ENCODE measurements around the gene KRTAP9-7.

Gene KRTAP9-7

GRCh38 chr17:41322094-41322902 is 46.8 kb downstream of the KRTAP9-7 start:
- no peak for DNase-seq (ENCODE audit: low read depth)

DNA sequence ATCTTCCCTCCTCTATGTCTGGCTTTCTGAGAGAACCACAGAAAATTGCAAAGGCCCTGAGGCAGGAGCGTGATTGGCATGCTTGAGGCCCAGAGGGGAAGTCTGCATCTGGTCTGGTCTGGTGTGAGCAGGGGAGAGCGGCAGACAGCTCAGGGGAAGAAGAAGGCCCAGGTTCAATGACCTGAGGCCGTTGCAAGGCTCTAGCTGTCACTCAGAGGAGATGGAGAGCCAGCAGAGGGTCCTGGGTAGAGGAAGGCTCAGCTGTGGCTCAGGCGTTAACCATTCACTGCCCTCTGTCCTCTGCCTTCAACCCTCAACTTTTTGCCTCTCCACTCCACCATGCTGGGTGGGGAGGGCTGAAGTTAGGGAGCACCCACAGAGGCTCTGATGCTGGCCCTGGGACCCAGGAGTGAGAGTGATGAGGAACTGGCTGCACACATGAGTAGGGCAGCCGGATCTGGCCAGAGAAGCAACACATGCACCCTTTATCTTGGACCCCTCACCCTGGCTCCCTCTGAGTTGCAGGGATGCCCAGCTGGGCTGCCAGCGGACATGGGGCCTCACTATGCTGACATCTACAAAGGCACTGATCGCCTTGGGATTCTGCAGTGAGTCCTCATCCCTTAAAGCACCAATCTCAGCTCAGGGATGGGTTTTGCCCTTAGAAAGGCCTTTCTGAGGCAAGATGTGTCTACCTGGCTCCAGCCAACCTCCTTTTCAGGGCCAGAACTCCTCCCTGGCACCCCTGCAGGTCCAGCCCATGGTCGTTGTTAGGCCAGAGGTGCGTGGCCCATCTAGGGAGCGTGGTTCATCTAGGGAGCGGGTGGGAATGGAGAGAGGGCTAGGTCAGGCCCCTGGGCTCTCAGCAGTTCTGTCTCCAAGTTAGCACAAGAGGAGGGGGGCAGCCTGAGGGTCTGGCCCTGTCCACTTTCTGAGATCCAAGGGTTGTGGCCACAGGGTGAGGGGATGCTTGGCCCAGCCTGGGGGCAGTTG is 47.7 kb downstream of the KRTAP9-7 start:
- DNase-seq (ENCODE audit: low read depth): no peak

DNA sequence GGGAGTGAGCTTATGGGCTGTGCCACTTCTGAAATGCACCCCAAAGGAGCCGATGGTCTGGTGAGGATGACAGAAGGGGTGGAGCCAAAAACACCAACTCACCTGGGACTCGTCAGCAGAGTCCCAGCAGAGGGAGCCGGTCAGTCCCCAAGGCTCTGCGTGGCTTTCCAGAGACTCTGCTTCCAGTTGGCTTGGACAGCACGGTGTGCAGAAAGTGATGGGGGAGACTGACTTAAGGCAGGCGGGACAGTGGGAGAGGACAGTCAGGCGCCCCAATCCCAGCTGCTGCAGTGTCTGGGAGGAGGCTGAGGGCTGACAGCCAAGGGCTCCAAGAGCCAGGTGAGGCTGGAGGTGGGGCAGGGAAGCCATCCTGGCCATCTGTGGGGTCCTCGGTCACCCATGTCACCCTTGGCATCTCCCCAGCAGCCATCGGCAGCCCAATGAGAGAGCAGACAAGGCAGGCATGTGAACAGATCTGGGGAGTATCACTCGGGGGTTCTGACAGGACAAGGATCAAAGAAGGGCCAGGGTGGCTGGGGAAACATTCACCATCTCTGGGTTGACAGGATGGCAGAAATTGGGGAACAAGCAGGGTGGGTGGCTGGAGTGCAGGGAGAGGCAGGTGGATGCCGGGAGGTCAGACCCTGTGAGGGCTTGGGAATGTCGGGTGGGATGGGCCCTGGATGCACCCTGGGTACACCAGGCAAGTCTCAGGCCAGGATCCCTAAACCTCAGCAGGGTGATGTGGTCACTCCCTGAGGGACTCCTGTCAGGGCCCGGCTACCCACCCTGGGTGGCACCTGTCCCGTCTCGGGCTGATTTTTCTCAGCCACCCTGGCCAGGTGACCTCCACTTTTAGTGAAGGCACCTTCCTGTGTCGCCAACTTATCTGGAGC is 48.9 kb downstream of the KRTAP9-7 start:
- DNase-seq (ENCODE audit: low read depth): no peak

DNA sequence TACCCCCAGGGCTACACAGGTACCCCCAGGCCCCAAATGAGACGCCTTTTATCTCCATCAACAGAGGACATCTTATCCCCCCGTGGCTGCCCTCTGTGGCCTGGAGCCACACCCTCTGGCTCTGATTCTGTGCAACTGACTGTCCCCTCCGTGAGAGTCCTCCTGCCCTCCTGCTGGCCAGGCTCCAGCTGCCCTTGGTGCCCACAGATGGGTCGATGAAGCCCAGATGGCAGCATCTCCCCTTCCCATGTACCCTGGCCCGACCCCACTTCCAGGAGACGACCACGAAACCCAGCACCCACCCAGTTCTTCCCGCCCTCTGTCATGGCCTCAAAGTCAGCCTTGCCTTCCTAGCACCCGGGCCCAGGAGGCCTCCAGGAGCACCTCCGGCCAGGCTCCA is 49.6 kb downstream of the KRTAP9-7 start:
- DNase-seq (ENCODE audit: low read depth): no peak

- DNase-seq (ENCODE audit: low read depth): no peak
Measured at GRCh38 chr17:41325611-41326010, 50.1 kb downstream of the KRTAP9-7 start.

All from stimulated activated CD8-positive, alpha-beta memory T cell treated with anti-CD3 and anti-CD28 coated beads, Interleukin-15, amount 100 ng/mL, for 24 hours (primary cell).